GM12892 (cell line): ENCODE measurements around the gene RANBP1.

ENCODE experiments used
- POLR2A ChIP-seq: IDR thresholded peaks from 2 replicates; pipeline ENCODE4 v1.6.1; 2011; ENCODE audit warnings: low read depth, low read length, control low read depth
- POLR2AphosphoS5 ChIP-seq: IDR thresholded peaks from 2 replicates; pipeline ENCODE4 v1.6.1; 2011; ENCODE audit warnings: low read depth, low read length, control low read depth

DNA sequence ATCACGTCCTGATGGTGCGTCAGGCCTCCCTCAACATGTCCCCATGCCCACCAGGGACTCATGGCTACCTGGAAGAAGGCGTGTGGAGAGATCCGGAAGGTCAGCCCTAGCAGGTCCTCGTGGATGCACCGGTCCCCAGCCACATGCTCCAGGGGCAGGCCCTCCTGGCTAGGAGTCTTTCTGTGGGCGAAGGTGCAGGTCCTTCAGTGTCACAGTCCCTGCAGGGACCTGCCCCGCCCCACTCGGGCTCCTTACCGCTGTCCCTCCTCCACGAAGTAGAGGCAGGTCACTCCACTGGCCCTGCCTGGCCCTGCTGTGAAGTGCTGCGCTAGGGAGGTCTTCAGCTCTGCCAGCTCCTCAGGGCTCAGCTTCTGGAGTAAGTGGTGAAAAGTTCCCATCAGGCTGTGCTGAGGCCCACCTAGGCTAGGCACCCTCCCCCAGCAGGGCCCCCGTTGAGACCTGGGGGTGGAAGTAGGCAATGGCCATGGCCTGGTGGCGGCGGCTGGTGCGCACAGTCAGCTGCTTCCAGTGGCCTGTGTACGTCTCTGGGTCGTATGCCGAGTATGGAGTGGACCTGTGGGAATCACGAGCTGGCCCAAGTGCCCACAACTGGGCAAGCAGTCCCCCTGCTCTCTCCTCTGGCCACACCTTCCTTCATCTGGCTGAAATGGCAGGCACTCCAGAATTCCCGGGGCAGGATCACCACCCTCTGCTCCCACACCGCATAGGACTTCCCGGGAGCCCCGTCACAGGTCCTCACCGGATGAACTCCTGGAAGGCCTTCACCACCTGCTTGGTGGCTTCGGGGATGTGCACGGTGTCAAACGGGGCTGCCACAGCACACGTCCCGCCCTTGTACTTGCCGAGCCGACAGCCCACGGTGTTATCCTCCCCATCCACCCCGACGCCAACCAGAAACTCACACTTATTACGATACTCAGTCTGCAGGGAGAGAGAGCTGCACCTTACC lies 1.1 kb upstream of the RANBP1 start:
- TF ChIP-seq POLR2AphosphoS5, result no peak
- TF ChIP-seq POLR2A, result no peak
